Upper lobe of left lung (tissue), 4 donors: ENCODE data around the gene ABHD1.

Experiments used
- EP300 ChIP-seq, 4 donors: sonication (generic); formaldehyde crosslinking; IDR thresholded peaks; one replicate each; pipeline ENCODE4 v1.5.1; 2017; ENCODE audit warnings: antibody characterized with exemption in 4 of 4, control low read depth in 2 of 4
- POLR2A ChIP-seq, 4 donors: fragments of 450-650 bp; IDR thresholded peaks; one replicate each; pipeline ENCODE4 v1.5.1; 2016 to 2017; ENCODE audit warnings: antibody characterized with exemption in 4 of 4, mild to moderate bottlenecking in 2 of 4
- POLR2AphosphoS5 ChIP-seq, 2 donors: sonication (generic); formaldehyde crosslinking; IDR thresholded peaks; one replicate each; pipeline ENCODE4 v1.5.1; 2017; ENCODE audit warnings: antibody characterized with exemption in 2 of 2
- TF ChIP-seq, protein P1 (sequence below), 6 experiments: fragments of 450-650 bp in 4 of 6; fragments of 200-600 bp in 2 of 6; sonication (generic) in 2 of 6; IDR thresholded peaks; one replicate each; pipeline ENCODE4 v1.5.1; 2016 to 2019; ENCODE audit warnings: antibody characterized with exemption in 6 of 6

DNA sequence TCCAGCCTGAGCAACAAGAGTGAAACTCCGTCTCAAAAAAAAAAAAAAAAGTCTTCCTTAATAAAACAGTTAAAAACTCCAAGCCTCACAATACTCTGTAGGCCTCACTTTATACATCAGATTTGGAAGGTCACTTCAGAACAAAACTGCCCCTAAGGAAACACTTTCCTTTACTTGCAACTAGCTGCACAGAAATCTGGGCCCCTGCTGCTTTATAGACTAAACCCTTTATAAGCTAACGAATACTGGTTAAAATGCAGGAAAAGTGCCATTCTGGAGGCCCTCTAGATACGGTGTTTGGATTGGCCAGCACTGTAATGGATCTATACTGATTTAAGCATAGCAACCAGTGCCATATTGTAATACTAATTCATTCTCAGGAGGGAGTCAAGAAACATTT lies 1.5 kb downstream of the ABHD1 start:
- TF ChIP-seq POLR2A (IDR thresholded peaks at IDR 0.05) (no peak), POLR2AphosphoS5 (IDR thresholded peaks at IDR 0.05) (no peak), EP300 (IDR thresholded peaks at IDR 0.05) (no peak)
- TF ChIP-seq, protein P1, sequence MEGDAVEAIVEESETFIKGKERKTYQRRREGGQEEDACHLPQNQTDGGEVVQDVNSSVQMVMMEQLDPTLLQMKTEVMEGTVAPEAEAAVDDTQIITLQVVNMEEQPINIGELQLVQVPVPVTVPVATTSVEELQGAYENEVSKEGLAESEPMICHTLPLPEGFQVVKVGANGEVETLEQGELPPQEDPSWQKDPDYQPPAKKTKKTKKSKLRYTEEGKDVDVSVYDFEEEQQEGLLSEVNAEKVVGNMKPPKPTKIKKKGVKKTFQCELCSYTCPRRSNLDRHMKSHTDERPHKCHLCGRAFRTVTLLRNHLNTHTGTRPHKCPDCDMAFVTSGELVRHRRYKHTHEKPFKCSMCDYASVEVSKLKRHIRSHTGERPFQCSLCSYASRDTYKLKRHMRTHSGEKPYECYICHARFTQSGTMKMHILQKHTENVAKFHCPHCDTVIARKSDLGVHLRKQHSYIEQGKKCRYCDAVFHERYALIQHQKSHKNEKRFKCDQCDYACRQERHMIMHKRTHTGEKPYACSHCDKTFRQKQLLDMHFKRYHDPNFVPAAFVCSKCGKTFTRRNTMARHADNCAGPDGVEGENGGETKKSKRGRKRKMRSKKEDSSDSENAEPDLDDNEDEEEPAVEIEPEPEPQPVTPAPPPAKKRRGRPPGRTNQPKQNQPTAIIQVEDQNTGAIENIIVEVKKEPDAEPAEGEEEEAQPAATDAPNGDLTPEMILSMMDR (IDR thresholded peaks at IDR 0.05): no peak
